ENCODE data around the gene RBMS1.

DNA sequence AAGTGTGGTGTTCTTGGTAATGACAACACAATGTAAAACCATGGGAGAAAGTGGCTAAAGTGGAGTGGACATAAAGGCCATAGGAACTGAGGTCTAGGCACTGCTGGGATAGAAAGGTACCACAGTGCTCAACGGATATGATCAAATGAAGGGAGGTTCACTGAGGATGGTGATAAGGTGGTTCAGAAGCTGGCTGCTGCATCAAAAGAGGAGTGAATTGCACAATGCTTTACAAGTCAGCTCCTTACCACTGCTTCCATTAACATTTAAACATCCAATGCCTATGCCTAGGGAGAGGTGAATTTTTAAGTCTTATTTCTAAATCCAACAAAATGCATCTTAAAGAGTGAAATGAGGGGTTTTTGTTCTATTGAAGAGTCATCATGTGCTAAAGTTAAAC, 193.4 kb downstream of the RBMS1 start:
- TF ChIP-seq CTCF (IDR thresholded peaks at IDR 0.05) (no peak), POLR2A (IDR thresholded peaks at IDR 0.05) (no peak)
